HepG2 (cell line): ENCODE data around the gene TUBA4B. TPM values are rescaled to one million over a fixed set of nuclear protein-coding genes. Genes with fewer than 3 reads are reported as not detected.

Experiments
- ARNT ChIP-seq: fragments of 450-650 bp; IDR thresholded peaks from 2 replicates; pipeline ENCODE4 v1.6.1; 2017
- CBX5 ChIP-seq: sonication (generic); formaldehyde crosslinking; IDR thresholded peaks from 2 replicates; pipeline ENCODE4 v1.4.0; 2020; ENCODE audit warnings: missing genetic modification reagents, borderline replicate concordance
- FOSL2 ChIP-seq: sonication (generic); formaldehyde crosslinking; IDR thresholded peaks from 2 replicates; pipeline ENCODE4 v1.4.0; 2020; ENCODE audit warnings: missing genetic modification reagents
- FOXM1 ChIP-seq: sonication (generic); formaldehyde crosslinking; IDR thresholded peaks from 2 replicates; pipeline ENCODE4 v1.5.0; 2020; ENCODE audit warnings: missing genetic modification reagents
- HNF1B ChIP-seq: sonication (generic); formaldehyde crosslinking; IDR thresholded peaks from 2 replicates; pipeline ENCODE4 v1.5.1; 2020; ENCODE audit warnings: mild to moderate bottlenecking, moderate library complexity, missing genetic modification reagents
- IRF2 ChIP-seq: IDR thresholded peaks from 2 replicates; pipeline ENCODE4 v1.6.1; 2018; ENCODE audit warnings: missing genetic modification reagents, missing compliant biosample characterization
- KAT8 ChIP-seq: IDR thresholded peaks from 2 replicates; pipeline ENCODE4 v1.6.1; 2016; ENCODE audit warnings: missing genetic modification reagents, missing compliant biosample characterization
- TGIF2 ChIP-seq: IDR thresholded peaks from 2 replicates; pipeline ENCODE4 v1.6.1; 2016; ENCODE audit warnings: control low read depth, missing compliant biosample characterization
- ZNF263 ChIP-seq: sonication (generic); formaldehyde crosslinking; IDR thresholded peaks from 2 replicates; pipeline ENCODE4 v1.4.0; 2020; ENCODE audit warnings: missing genetic modification reagents
- ZNF281 ChIP-seq: sonication (generic); formaldehyde crosslinking; IDR thresholded peaks from 2 replicates; pipeline ENCODE4 v1.4.0; 2020; ENCODE audit warnings: missing genetic modification reagents, borderline replicate concordance
- ZNF574 ChIP-seq: sonication (generic); formaldehyde crosslinking; IDR thresholded peaks from 2 replicates; pipeline ENCODE4 v1.4.0; 2020; ENCODE audit warnings: missing genetic modification reagents
- ZSCAN25 ChIP-seq: sonication (generic); formaldehyde crosslinking; IDR thresholded peaks from 2 replicates; pipeline ENCODE4 v1.8.0; 2022; ENCODE audit warnings: mild to moderate bottlenecking, missing genetic modification reagents
- polyA plus RNA-seq, 8 experiments: library from polyadenylated mRNA; depleted of rRNA in 3 of 8; stranded (reverse) in 7 of 8; unstranded in 1 of 8; fragments of >200 nt; fragmentation: Illumina TruSeq in 4 of 8; extraction: Trizol in 4 of 8; gene quantifications; 2 replicates each; pipeline versions ENCODE4 v1.2.1 to v1.2.3, GENCODE V29; 2011 to 2016; ENCODE audit warnings: low read depth in 4 of 8, missing spikeins in 1 of 8, mixed read lengths in 1 of 8; ENCODE audit not compliant: insufficient read depth in 1 of 8
- total RNA-seq, 5 experiments: library from RNA; depleted of rRNA; stranded (reverse); fragments of >200 nt; fragmentation: Illumina TruSeq; extraction: Trizol; gene quantifications; 2 replicates each; pipeline ENCODE4 v1.2.3, GENCODE V29; 2016; ENCODE audit warnings: low read depth in 1 of 5

TUBA4B gene
- total and polyA plus RNA-seq, 2 of the 13 experiments (the other 11 are each of a cell fraction or from before 2014, with no cell fraction given), result 0.18 to 0.22 TPM

- TF ChIP-seq ZNF574 (CRISPR knock-in tag), result 0 out of 2 replicates have a peak, but pooled peaks have one; percentile 18
- TF ChIP-seq FOXM1 (CRISPR knock-in tag), result no peak
- TF ChIP-seq KAT8 (CRISPR knock-in tag), result 0 out of 2 replicates have a peak, but pooled peaks have one; percentile 27
- TF ChIP-seq TGIF2 (CRISPR knock-in tag), result no peak
- no peak for TF ChIP-seq ARNT
- peak; percentile 65; the same call in 1 of the 2 replicates for TF ChIP-seq ZNF263 (CRISPR knock-in tag)
- peak; percentile 44 for TF ChIP-seq FOSL2 (CRISPR knock-in tag)
- 0 out of 2 replicates have a peak, but pooled peaks have one; percentile 48 for TF ChIP-seq ZSCAN25 (CRISPR knock-in tag)
- TF ChIP-seq CBX5 (CRISPR knock-in tag), result no peak
- 0 out of 2 replicates have a peak, but pooled peaks have one; percentile 24 for TF ChIP-seq ZNF281 (CRISPR knock-in tag)
- TF ChIP-seq HNF1B (CRISPR knock-in tag), result 0 out of 2 replicates have a peak, but pooled peaks have one; percentile 24
- no peak for TF ChIP-seq IRF2 (CRISPR knock-in tag)
Measured at GRCh38 chr2:219274361-219274921, 21.4 kb downstream of the TUBA4B start (continued).
